GM18508 (cell line): ENCODE results near the gene FGF12.
"Not testable (repeated sequence)": the region's sequence is repeated elsewhere in the genome, so short reads cannot be mapped to it uniquely, and the experiment has no call there.

Source experiments
- ATAC-seq: cut with Tn5 transposase; IDR thresholded peaks from one replicate; pipeline ENCODE4 v1.9.1; 2021; ENCODE audit warnings: moderate number of reproducible peaks; ENCODE audit not compliant: insufficient read depth, unreplicated experiment

Gene FGF12

GRCh38 chr3:192727032-192727847, at the start of gene FGF12:
Gene FGF12 (minus strand): TSS chr3:192727541.
- no peak for ATAC-seq

- not testable (repeated sequence) for ATAC-seq
Observed at GRCh38 chr3:192774341-192774740, 47.0 kb upstream of the FGF12 start.

DNA sequence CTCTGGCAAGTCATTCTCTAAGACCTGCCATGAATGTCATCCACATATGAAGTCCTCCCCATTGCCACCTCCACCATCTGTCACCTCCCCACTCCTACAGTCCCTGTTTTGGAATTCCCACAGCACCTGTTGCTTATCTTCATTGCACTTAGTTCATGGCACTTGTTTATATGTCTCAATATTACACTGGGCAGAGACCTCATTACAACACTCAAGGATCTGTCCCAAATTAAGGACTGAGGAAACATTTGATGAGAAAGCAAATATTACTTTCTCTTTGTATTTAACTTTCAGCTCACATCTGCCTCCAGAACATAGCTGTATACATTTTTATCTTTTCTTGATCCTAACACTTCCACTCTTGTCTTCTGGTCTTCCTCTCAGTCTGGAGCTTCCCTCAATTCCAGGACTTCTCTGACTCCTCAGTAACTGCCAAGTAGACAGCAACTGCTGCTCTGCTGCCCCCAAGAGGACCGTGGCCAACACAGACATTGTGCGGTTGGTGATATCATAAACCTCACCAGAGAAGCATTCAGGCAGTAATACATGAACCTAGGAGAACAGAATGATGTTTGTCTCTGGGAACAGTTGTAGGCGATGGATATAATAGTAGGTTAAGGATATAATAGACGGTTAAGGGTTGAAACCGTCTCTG, 45.0 kb upstream of the FGF12 start:
- ATAC-seq = no peak

- ATAC-seq = no peak
Observed at GRCh38 chr3:192758654-192759053, 31.3 kb upstream of the FGF12 start.

- ATAC-seq = no peak
Observed at GRCh38 chr3:192751148-192751547, 23.8 kb upstream of the FGF12 start.

DNA sequence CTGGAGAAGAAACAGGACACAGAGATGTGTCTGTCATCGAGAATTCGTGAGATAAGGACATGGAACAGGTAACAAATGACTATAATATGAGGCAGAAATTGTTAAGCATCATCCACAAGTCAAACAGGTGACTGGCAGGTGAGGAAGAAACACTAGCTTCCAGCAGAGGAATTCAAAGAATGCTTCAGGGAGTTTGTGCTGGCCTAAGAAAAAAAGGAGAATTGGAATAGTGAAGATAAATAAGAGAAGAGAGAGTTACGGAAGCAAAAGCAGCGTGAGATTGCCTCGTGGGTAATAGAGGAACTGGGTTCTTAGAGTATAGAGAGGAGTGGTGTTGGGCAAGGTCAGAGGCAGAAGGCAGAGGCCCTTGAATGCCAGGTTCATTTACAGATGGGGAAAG, 22.9 kb upstream of the FGF12 start:
- no peak for ATAC-seq

DNA sequence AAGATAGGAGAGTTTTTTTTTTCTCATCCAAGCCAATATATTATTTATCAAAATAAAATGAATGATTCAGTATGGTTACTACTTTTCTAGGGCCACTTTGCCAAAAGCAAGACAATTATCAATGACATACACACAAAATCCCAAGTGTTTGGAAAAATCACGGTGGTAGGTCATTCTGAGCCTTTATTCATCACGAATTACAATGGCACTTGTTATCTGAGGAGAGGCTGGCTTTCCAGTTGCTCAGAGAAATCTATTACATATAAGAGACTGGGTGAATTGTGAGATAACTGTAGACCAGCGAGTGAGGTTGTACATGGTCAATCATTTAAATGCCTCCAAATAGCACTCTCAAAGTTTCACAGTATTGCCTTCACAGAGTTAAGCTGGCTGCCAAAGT, 20.4 kb upstream of the FGF12 start:
- no peak for ATAC-seq

- ATAC-seq = no peak
Observed at GRCh38 chr3:192747145-192747544, 19.8 kb upstream of the FGF12 start.

DNA sequence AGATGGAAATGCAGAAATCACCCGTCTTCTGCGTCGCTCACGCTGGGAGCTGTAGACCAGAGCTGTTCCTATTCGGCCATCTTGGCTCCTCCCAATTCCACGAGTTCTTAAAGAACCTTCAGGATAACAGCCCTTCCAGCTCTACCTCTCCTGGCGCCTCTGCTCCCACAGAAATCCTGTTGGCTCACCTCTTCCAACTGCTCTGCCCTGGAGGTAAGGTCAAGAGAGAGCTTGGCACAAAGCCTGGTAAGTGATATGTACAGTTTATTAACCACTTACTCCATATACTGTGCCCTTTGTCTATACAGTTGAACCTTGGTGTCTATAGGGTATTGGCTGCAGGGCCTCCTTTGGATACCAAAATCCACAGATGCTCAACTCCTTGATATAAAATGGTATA, 17.8 kb upstream of the FGF12 start:
- no peak for ATAC-seq

DNA sequence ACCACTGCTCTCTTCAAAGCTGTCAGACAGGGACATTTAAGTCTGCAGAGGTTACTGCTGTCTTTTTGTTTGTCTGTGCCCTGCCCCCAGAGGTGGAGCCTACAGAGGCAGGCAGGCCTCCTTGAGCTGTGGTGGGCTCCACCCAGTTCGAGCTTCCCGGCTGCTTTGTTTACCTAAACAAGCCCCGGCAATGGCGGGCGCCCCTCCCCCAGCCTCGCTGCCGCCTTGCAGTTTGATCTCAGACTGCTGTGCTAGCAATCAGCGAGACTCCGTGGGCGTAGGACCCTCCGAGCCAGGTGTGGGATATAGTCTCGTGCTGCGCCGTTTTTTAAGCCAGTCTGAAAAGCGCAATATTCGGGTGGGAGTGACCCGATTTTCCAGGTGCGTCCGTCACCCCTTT, 17.3 kb upstream of the FGF12 start:
- ATAC-seq = not testable (repeated sequence)

DNA sequence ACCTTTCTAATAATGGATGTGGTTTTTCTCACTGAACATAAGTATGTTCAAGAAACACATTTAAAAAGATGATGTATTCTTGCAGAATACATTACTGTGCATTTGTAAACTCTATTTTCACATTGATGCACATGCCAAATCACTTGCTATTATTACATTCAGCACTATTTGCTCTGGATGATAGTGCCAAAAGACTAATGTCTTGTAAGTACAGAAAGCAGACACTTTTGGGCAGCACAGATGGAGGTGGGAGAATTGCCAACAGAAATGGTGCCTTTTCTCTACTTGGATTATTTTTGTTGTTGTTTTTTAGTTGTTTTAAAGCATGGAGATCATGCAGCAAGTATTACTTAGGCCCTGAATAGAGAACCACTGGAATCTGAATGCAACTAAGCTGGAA, 10.2 kb upstream of the FGF12 start:
- ATAC-seq = no peak

DNA sequence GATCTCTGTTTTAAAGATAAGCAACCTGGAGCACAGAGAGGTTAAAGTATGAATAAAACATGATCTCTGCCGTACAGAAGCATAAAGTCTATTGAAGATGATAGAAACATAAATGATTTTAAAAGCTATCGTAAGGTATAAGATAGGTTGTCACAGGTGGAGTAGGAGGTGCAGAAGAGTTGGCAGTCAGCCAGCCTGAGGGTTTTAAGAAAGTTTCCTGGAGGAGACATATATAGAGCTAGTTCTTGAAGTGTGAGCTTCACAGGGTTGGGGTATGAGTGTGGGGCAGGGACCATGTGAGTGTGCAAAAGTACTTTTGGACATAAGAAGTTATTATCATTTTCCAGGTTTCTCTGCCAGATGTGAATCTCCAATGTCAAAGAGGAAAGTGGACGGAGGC, 3.9 kb upstream of the FGF12 start:
- ATAC-seq = no peak

- ATAC-seq = no peak
Observed at GRCh38 chr3:192726385-192726784, 956 bp downstream of the FGF12 start.

DNA sequence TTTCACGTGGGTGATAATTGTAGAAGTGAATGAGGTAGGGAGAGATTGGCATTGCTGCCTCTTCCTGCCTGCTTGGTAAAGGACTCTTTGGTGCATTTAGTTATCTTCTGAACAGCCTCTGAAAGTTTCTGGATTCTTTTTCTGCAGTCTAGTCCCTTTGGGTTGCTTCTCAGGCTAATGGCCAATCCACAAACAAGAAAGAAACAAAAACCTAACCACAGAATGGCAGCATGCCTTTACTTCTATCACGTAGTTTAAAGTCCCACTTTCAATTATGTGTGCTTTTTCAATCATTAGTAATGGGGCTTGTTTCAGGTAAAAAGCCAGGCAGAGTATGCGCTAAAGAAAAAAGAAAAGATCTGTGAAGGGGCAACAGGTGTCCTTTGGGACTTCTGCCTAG, 7.4 kb downstream of the FGF12 start:
- ATAC-seq = no peak

DNA sequence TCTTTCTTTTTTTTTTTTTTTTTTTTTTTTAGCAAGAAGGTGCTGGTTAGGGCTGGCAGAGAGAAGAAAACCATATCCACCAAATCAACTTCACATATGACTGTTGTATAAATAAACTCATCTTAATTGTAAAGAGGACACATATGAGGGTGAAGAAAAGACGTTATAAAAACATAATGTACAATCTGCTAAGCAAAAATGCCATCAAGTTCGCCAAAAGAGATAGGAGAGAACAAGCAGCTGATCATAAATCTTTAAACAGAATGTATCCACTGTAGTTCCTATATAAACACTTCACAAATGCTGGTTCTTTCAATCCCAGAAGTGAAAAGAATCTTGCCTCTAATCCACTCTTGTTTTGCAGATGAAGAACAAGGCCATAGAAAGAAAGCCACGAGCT, 9.2 kb downstream of the FGF12 start:
- ATAC-seq = no peak

DNA sequence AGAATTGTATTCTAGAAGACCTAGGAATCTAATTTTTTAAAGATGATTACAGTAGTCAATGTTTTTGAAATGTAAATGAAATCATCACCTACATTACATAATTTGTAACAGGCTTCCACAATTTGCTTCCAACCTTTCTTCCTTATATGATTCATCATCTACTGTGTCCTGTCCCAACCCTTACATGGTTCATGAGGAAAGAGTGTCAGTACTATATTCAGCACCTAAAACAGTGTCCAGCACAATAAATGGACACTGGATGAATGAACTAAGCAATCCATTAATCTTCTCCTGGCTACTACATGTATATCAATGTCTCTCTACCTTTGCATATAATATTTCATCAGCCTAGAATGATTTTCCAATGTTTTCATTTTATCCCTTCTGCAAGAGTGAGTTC, 12.2 kb downstream of the FGF12 start:
- ATAC-seq = no peak

DNA sequence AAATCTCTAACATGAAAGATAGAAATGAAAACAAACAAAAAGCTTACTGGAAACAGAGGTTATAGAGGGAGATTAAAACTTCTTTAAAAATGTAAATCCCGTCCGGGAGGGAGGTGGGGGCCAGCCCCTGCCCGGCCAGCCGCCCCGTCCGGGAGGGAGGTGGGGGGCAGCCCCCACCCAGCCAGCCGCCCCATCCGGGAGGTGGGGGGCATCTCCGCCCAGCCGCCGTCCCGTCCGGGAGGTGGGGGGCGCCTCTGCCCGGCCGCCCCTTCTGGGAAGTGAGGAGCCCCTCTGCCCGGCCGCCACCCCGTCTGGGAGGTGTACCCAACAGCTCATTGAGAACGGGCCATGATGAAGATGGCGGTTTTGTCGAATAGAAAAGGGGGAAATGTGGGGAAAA, 16.2 kb downstream of the FGF12 start:
- ATAC-seq = not testable (repeated sequence)

DNA sequence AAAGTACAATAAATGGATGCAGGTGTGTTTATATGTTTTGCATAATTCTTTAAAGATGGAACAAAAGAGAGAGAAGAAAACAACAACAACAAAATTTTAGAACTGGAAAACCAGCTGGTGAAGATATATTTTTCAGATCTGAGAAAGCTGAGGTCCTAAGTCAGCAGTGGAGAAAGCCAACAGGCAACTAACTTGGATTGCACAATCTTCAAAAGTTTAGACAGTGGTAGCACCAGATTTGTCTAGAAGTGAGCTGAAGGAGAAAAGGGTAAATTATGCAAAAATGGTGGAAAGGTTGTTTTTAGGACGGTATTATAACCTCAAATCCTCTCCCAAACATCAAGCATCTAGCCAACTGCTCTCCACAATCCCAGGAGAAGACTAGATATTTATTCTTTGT, 17.0 kb downstream of the FGF12 start:
- no peak for ATAC-seq

DNA sequence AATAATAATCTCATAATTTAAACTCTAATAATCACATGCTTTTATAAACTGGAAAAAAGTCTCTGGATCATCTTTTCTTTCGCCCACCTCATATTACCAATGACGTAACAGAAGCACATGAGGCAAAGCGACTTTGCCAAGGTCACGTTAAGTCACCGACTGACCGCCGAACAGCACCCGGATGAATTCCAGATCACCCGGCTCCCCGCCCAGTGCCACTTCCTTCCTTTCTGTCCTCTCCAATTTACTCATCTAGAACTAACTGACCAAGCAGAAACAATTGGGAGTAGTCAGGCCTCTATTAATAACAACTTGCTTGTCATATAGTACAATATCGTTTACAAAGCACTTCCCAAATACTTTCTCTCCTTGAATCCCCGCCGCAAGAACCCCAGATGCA, 21.1 kb downstream of the FGF12 start:
- ATAC-seq = no peak

GRCh38 chr3:192700885-192701284, 26.5 kb downstream of the FGF12 start:
- ATAC-seq = no peak

- ATAC-seq = no peak
Observed at GRCh38 chr3:192696943-192697587, 30.3 kb downstream of the FGF12 start.
